WI38 (cell line): ENCODE data around the gene ZNF786.

Experiments used
- H3K4me3 ChIP-seq: 2 replicates; pipeline ENCODE4 v1.5.1; 2011; ENCODE audit warnings: low read depth, mild to moderate bottlenecking, control low read depth, low read length
- TF ChIP-seq, protein P1 (sequence below): IDR thresholded peaks from 2 replicates; pipeline ENCODE4 v1.5.1; 2012; ENCODE audit warnings: low read depth, mild to moderate bottlenecking, control low read depth, low read length

ZNF786 gene

DNA sequence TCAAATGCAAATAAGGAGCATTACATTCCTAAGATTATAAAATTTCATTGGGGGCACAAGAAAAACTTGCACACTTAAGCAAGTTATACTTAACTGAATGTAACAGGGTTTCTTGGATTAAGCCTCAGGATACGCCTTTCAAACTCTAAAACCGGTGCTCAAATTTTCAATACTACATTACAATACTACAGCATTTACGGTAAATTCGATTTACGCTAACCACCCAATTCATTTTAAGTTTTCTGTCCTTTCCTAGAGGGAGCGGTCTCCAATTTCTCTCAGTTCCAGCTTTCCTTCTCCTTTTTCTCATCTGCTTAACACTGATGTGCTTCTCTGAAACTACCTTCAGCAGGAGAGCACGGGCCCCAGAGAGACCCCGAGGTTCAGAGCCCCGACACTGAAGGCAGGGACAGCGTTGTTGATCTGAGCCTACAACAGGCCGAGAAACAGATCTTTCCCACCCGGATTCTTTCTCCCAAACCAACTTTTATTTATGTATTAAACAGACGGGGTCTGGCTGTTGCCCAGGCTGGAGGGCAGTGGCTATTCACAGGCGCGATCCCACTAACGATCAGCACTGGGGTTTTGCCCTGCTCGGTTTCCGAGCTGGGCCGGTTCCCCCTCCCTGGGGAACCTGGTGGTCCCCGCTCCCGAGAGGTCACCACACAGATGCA, 34.8 kb upstream of the ZNF786 start:
- TF ChIP-seq, protein P1, sequence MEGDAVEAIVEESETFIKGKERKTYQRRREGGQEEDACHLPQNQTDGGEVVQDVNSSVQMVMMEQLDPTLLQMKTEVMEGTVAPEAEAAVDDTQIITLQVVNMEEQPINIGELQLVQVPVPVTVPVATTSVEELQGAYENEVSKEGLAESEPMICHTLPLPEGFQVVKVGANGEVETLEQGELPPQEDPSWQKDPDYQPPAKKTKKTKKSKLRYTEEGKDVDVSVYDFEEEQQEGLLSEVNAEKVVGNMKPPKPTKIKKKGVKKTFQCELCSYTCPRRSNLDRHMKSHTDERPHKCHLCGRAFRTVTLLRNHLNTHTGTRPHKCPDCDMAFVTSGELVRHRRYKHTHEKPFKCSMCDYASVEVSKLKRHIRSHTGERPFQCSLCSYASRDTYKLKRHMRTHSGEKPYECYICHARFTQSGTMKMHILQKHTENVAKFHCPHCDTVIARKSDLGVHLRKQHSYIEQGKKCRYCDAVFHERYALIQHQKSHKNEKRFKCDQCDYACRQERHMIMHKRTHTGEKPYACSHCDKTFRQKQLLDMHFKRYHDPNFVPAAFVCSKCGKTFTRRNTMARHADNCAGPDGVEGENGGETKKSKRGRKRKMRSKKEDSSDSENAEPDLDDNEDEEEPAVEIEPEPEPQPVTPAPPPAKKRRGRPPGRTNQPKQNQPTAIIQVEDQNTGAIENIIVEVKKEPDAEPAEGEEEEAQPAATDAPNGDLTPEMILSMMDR, result no peak
- H3K4me3 ChIP-seq, result peak overlapping the region; percentile 91

DNA sequence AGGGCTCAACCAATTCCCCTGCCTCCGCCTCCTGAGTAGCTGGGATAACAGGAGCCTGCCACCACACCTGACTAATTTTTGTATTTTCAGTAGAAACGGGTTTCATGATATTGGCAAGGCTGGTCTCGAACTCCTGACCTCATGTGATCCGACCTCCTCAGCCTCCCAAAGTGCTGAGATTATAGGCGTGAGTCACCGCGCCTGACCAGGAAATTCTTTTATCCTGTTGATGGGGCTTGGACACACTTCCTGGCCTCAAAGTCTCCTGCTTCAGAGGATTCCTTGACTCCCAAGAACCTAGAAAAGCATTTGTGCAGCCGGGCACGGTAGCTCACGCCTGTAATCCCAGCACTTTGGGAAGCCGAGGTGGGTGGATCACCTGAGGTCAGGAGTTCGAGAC, 19.5 kb upstream of the ZNF786 start:
- TF ChIP-seq, protein P1, result no peak
- no peak overlapping the region for H3K4me3 ChIP-seq

DNA sequence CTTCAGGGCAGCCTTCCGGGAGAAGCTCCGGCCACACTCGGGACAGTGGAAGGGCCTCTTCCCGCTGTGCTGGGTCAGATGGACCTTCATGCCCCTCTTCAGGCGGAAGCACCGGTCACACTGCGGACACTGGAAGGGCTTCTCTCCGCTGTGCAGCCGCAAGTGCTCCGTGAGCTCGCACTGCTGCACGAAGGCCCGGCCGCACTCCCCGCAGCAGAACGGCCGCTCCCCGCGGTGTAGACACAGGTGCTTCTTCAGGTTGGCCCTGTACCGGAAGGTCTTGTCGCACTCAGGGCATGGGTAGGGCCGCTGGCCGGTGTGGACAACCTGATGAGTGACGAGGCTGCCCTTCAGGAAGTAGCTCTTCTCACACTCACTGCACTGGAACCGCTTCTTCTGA, 14.2 kb upstream of the ZNF786 start:
- TF ChIP-seq, protein P1, result no peak

DNA sequence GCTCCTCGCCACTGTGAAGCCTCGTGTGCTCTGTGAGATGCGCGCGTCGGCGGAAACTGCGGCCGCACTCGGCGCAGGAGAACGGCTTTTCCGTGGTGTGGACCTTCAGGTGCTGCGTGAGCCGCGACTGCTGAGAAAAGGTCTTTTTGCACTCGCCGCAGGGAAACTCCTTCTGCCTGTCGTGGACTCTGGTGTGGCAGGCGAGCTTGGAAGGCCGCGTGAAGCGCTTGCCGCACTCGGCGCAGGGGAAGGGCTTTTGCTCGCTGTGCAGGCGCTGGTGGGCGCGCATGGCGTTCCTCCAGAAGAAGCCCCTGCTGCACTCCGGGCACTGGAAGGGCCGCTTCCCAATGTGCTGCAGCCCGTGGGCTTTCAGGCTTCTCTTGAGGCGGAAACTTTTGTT, 13.7 kb upstream of the ZNF786 start:
- TF ChIP-seq, protein P1, result no peak
- H3K4me3 ChIP-seq, result no peak overlapping the region

More for the DNA sequence above, 14.2 kb upstream of the ZNF786 start:
- no peak overlapping the region for H3K4me3 ChIP-seq

DNA sequence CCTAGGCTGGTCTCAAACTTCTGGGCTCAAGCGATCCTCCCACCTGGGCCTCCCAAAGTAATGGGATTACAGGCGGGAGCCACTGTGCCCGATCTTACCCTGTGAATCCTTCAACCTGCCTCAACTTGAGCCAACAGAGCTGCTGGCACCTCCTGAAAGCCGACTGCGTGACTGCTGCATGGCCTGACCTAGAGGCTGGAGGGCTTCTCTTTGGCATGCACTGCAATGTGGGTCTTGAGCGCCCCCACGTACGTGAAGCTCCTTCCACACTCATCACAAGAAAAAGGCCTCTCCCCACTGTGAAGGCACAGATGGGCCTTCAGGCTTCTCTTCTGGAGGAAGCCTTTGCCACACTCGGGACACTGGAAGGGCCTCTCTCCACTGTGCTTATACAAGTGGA, 12.9 kb upstream of the ZNF786 start:
- TF ChIP-seq, protein P1, result no peak
- H3K4me3 ChIP-seq, result no peak overlapping the region

DNA sequence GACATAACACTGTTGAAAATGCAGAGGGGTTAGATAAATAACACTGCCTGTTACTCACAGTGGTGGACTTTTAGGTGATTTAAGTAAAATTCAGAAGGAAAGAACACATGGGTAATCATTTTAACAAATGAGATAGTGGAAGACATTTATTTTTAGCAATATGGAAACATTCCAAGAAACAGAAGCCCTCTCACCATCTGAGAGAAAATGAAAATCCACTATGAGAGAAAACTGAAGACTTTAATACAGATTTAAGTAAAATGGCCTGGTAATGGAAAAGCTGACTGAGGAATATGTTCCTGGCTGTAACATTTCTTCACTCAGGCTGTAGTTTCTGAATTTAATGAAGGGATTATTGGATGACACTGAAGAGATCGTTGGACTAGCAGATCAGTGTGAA, 12.1 kb upstream of the ZNF786 start:
- TF ChIP-seq, protein P1, result no peak
- no peak overlapping the region for H3K4me3 ChIP-seq

DNA sequence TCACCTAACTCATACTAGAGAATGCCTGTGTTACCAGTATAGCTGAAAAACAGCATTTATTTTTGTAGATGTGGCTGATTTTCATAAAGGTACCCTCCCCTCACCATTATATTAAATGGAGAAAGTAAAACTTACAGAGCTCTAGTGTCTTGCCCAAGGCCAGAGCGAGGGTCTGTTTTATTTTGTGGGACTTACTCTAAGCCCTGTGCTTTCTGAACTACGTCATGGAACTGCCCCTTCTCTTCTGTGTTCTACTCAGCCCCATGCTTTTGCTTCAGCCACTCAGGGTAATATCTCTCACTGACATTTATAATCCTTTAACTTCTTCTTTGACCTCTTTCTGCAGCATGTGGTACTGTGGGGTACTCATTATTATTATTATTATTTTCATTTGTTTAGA, 10.3 kb upstream of the ZNF786 start:
- TF ChIP-seq, protein P1, result no peak
- no peak overlapping the region for H3K4me3 ChIP-seq
